MCF 10A (cell line): Measurements from ENCODE around the gene PRKD1. TPM values are rescaled to one million over a fixed set of nuclear protein-coding genes. Genes with fewer than 3 reads are reported as not detected.

Experiments used
- BruUV-seq: library from RNA; stranded (reverse); fragments of 400-500 nt; replicated peaks from 2 replicates; lab custom pipeline; 2021; lab: Mats Ljungman, UMichigan
- CTCF ChIA-PET: fragments of 300-600 bp; sonication (Branson Sonifier 250); formaldehyde crosslinking; extraction: SDS; loops from one replicate; lab custom pipeline; 2021; ENCODE audit warnings: antibody characterized with exemption, inconsistent platforms; lab: Yijun Ruan, JAX
- POLR2A ChIA-PET: fragments of 300-600, 350-650 bp; sonication (Branson Sonifier 250); formaldehyde crosslinking; extraction: SDS; loops from one replicate; lab custom pipeline; 2020; ENCODE audit warnings: antibody characterized with exemption, inconsistent platforms; lab: Yijun Ruan, JAX
- DNase-seq: peaks from one replicate; pipeline ENCODE4 v3.0.0-alpha.2; 2018; ENCODE audit not compliant: unreplicated experiment
- H3K27ac Mint-ChIP-seq: one replicate; pipeline ENCODE4 v1.8.0; 2022; ENCODE audit warnings: mild to moderate bottlenecking, low read depth, mixed read lengths; ENCODE audit not compliant: unreplicated experiment
- H3K27me3 Mint-ChIP-seq: one replicate; pipeline ENCODE4 v1.8.0; 2022; ENCODE audit warnings: mixed read lengths; ENCODE audit not compliant: insufficient read depth, unreplicated experiment
- H3K36me3 Mint-ChIP-seq: one replicate; pipeline ENCODE4 v1.8.0; 2022; ENCODE audit warnings: mild to moderate bottlenecking, moderate library complexity, mixed read lengths; ENCODE audit not compliant: insufficient read depth, unreplicated experiment
- H3K4me1 Mint-ChIP-seq: one replicate; pipeline ENCODE4 v1.8.0; 2022; ENCODE audit warnings: mixed read lengths; ENCODE audit not compliant: insufficient read depth, unreplicated experiment
- H3K4me3 Mint-ChIP-seq: one replicate; pipeline ENCODE4 v1.8.0; 2022; ENCODE audit warnings: mild to moderate bottlenecking, moderate library complexity, mixed read lengths; ENCODE audit not compliant: unreplicated experiment
- H3K9me3 Mint-ChIP-seq: one replicate; pipeline ENCODE4 v1.8.0; 2022; ENCODE audit warnings: mixed read lengths; ENCODE audit not compliant: unreplicated experiment
- intact Hi-C: fragments of 100-400 bp; cut with micrococcal nuclease; formaldehyde crosslinking; loops from 2 replicates; pipeline ENCODE4 v1.14.1; 2022
- total RNA-seq: library from RNA; stranded (reverse); gene quantifications from 2 replicates; pipeline ENCODE4 v1.2.3, GENCODE V29; 2022
- TF ChIP-seq, protein P1 (sequence below): fragments of 200-600 bp; IDR thresholded peaks from one replicate; pipeline ENCODE4 v1.8.0; 2022; ENCODE audit warnings: antibody characterized with exemption, mild to moderate bottlenecking; ENCODE audit not compliant: unreplicated experiment

The PRKD1 gene
- total RNA-seq, 1 experiment from 2014 or later: 8.8 TPM

DNA sequence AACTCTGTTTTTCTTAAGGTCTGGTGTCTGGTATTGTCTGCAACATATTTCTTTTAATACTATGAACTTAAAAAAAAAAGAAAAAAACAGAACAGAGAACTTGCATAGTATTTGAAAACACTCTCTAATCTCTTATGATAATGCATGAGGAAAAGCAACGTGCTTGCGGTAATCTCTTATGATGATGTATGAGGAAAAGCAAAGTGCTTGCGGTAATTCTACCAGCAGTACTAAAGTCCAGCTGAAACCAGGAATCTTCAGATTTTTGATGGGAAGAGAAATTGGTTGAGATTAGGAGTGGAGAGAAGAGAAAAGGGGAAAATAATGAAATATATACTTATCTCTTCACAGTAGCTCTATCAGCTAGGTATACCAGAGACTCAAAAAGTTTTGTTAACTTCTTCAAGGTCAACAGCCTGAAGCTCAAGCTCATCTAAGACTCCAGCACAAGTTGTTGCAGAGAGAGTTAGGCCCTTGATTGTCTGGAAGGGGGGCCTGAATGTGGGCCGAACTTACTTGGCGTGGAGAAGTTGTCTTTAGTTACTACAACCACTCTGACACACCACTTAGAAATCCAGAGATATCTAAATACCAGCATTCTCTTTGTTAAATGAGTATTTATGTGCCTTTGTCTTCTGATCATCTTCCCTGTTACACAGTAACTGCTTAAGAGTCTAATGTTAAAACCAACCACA is 240.4 kb downstream of the PRKD1 start:
- BruUV-seq: no TSS peak
- CTCF ChIA-PET: interaction anchor here (0.6 kb wide), 2 partner anchors 89 to 1578 kb away, joined by 3 to 4 read pairs; no protein-coding TSS in a partner anchor
- POLR2A ChIA-PET: no interaction called here
- Mint-ChIP-seq H3K36me3 (no peaks in the 10 kb centered on the region), H3K4me3 (no peak overlapping the region), H3K27ac (no peak overlapping the region), H3K4me1 (no peaks in the 10 kb centered on the region), H3K9me3 (no peaks in the 10 kb centered on the region), H3K27me3 (no peaks in the 10 kb centered on the region)
- TF ChIP-seq, protein P1, sequence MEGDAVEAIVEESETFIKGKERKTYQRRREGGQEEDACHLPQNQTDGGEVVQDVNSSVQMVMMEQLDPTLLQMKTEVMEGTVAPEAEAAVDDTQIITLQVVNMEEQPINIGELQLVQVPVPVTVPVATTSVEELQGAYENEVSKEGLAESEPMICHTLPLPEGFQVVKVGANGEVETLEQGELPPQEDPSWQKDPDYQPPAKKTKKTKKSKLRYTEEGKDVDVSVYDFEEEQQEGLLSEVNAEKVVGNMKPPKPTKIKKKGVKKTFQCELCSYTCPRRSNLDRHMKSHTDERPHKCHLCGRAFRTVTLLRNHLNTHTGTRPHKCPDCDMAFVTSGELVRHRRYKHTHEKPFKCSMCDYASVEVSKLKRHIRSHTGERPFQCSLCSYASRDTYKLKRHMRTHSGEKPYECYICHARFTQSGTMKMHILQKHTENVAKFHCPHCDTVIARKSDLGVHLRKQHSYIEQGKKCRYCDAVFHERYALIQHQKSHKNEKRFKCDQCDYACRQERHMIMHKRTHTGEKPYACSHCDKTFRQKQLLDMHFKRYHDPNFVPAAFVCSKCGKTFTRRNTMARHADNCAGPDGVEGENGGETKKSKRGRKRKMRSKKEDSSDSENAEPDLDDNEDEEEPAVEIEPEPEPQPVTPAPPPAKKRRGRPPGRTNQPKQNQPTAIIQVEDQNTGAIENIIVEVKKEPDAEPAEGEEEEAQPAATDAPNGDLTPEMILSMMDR: no peak
- intact Hi-C loops: no loop called here
- DNase-seq: no peak

DNA sequence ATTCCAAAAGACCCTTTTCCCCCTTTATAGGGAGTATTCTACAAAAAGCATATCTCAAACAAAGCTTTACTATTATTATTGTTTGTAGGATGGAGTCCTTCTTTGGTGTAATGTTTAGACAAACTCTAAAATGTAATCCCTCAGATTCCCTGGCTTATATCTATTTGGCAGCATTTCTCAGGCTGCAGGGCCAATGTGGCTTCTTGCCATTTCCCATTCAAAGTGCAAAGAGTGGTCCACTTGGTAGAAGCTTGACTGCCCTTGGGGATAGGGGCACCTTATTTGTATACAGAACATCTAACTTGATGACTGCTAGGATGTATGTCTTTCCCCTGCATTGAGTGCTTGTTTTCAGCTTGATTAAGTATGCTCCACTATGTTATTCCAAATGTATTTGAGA is 242.7 kb downstream of the PRKD1 start:
- no TSS peak for BruUV-seq
- H3K9me3 Mint-ChIP-seq: no peaks in the 10 kb centered on the region
- intact Hi-C loops: no loop called here
- no peak overlapping the region for H3K4me3 Mint-ChIP-seq
- H3K27me3 Mint-ChIP-seq: no peaks in the 10 kb centered on the region
- ChIA-PET POLR2A (no interaction called here), CTCF (interaction anchor here (0.6 kb wide), 1 partner anchor 839 kb away, joined by 4 read pairs; no protein-coding TSS in a partner anchor)
- H3K27ac Mint-ChIP-seq: no peak overlapping the region
- no peak for DNase-seq
- H3K36me3 Mint-ChIP-seq: no peaks in the 10 kb centered on the region
- H3K4me1 Mint-ChIP-seq: no peaks in the 10 kb centered on the region
- TF ChIP-seq, protein P1: no peak

DNA sequence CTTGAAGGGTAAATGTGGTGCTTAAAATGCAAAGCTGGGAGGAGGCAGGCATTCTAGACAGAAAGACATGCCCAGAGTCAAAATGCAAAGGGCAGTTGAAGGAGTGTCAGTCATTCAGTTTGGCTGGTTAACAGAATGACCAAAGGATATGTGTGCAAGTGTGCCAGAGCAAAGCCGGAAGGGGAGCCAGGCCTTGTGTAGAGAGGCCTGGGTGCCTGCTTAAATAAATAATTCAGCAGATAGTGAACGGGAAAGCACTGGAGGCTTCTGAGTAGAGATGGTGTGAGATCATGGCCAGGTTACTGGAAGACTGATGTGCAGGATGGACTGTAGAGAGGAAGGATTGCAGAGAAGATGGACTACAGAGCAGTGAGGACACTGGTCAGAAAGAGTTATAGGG is 244.9 kb downstream of the PRKD1 start:
- BruUV-seq: no TSS peak

DNA sequence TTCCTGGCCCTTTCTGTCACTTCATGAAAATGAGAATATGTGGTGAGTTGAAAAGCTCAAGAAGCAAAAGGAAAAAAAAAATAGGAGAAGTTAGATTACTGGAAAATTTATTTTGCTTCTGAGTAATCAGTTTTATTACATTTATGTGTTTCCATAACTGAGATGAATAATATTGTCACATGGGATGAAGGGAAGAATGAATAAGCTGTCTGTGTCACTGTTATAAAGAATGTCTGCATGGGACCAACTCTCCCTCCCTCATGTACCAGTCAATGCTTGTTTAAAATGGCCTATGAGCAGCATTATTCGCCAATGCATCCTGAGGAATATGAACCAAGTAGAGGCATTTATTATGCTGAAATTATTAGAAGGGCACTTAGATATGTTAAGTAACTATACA is 246.3 kb downstream of the PRKD1 start:
- no peaks in the 10 kb centered on the region for H3K27me3 Mint-ChIP-seq
- H3K4me1 Mint-ChIP-seq: no peaks in the 10 kb centered on the region
- BruUV-seq: no TSS peak
- peak overlapping the region; percentile 3 for H3K27ac Mint-ChIP-seq
- DNase-seq: no peak
- H3K9me3 Mint-ChIP-seq: no peaks in the 10 kb centered on the region
- intact Hi-C loops: no loop called here
- ChIA-PET CTCF (no interaction called here), POLR2A (interaction anchor here (0.6 to 1.2 kb wide), 2 partner anchors 8 to 162 kb away, joined by 3 read pairs; no protein-coding TSS in a partner anchor)
- no peak overlapping the region for H3K4me3 Mint-ChIP-seq
- TF ChIP-seq, protein P1: no peak
- H3K36me3 Mint-ChIP-seq: no peaks in the 10 kb centered on the region

More for the DNA sequence above, 244.9 kb downstream of the PRKD1 start:
- no peak for DNase-seq
- Mint-ChIP-seq H3K9me3 (no peaks in the 10 kb centered on the region), H3K27me3 (no peaks in the 10 kb centered on the region), H3K4me1 (no peaks in the 10 kb centered on the region), H3K36me3 (no peaks in the 10 kb centered on the region), H3K4me3 (no peak overlapping the region), H3K27ac (no peak overlapping the region)
- ChIA-PET POLR2A (interaction anchor here (0.5 kb wide), 1 partner anchor 8 kb away, joined by 3 read pairs; no protein-coding TSS in a partner anchor), CTCF (interaction anchor here (0.7 kb wide), 2 partner anchors 8 to 28 kb away, joined by 3 read pairs; no protein-coding TSS in a partner anchor)
- TF ChIP-seq, protein P1: no peak
- intact Hi-C loops: no loop called here
